Measurements from ENCODE around the gene ARL1.
A peak's percentile ranks its signal among the peaks of the same experiment; 100 is the strongest.
"Not testable (repeated sequence)": the region's sequence is repeated elsewhere in the genome, so short reads cannot be mapped to it uniquely, and the experiment has no call there.

Gene ARL1

DNA sequence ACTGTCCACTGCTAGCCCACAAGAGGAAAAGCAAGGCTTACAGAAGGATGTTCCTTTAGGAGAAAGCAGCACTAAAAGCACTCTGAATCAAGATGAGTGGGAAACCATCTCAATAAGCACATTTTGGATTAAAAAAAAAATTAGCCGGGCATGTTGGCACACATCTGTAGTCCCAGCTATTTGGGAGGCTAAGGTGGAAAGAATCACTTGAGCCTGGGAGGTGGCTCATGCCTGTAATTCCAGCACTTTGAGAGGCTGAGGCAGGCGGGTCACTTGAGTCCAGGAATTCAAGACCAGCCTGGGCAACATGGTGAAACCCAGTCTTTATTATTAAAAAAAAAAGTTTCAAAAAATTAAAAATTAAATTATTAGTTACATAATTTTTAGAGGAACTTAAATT lies 17.0 kb upstream of the ARL1 start:
- TF ChIP-seq, protein P1, sequence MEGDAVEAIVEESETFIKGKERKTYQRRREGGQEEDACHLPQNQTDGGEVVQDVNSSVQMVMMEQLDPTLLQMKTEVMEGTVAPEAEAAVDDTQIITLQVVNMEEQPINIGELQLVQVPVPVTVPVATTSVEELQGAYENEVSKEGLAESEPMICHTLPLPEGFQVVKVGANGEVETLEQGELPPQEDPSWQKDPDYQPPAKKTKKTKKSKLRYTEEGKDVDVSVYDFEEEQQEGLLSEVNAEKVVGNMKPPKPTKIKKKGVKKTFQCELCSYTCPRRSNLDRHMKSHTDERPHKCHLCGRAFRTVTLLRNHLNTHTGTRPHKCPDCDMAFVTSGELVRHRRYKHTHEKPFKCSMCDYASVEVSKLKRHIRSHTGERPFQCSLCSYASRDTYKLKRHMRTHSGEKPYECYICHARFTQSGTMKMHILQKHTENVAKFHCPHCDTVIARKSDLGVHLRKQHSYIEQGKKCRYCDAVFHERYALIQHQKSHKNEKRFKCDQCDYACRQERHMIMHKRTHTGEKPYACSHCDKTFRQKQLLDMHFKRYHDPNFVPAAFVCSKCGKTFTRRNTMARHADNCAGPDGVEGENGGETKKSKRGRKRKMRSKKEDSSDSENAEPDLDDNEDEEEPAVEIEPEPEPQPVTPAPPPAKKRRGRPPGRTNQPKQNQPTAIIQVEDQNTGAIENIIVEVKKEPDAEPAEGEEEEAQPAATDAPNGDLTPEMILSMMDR (conservative IDR thresholded peaks at IDR 0.05; ENCODE audit: control insufficient read depth, insufficient read depth, low read depth, low read length): no peak
- no peak overlapping the region for H3K4me3 ChIP-seq (ENCODE audit: control insufficient read depth, low read depth, low read length)
- no peak for DNase-seq (ENCODE audit: low read depth)

DNA sequence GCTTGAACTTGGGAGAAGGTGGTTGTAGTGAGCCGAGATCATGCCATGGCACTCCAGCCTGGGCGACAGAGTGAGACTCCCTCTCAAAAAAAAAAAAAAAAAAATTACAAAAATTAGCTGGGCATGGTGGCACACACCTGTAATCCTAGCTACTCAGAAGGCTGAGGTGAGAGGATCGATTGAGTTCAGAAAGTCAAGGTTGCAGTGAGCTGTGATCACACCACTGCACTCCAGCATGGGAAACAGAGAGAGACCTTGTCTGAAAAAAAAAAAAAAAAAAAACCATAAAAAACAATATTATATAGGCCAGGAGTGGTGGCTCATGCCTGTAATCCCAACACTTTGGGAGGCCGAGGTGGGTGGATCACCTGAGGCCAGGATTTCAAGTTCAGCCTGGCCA lies 14.5 kb upstream of the ARL1 start:
- DNase-seq (ENCODE audit: low read depth); H3K4me3 ChIP-seq (ENCODE audit: control insufficient read depth, low read depth, low read length): not testable (repeated sequence)

DNA sequence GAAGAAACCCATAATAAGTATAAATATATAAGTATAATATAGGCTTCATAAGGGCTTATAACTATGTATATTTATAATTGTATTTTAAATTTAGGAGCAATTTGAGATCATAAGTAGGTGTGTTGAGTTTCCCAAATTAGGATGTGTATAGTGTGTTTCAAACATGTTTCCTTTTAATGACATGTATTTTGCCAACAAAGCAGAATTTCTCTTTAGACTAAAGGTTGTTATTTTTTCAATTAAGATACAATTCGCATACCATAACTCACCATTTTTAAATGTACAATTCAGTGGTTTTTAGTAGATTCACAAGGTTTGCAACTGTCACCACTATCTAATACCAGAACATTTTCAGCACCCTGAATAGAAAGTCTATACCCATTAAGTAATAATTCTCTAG lies 7.7 kb upstream of the ARL1 start:
- DNase-seq (ENCODE audit: low read depth): no peak
- no peak overlapping the region for H3K4me3 ChIP-seq (ENCODE audit: control insufficient read depth, low read depth, low read length)
- TF ChIP-seq, protein P1 (conservative IDR thresholded peaks at IDR 0.05; ENCODE audit: control insufficient read depth, insufficient read depth, low read depth, low read length): no peak

DNA sequence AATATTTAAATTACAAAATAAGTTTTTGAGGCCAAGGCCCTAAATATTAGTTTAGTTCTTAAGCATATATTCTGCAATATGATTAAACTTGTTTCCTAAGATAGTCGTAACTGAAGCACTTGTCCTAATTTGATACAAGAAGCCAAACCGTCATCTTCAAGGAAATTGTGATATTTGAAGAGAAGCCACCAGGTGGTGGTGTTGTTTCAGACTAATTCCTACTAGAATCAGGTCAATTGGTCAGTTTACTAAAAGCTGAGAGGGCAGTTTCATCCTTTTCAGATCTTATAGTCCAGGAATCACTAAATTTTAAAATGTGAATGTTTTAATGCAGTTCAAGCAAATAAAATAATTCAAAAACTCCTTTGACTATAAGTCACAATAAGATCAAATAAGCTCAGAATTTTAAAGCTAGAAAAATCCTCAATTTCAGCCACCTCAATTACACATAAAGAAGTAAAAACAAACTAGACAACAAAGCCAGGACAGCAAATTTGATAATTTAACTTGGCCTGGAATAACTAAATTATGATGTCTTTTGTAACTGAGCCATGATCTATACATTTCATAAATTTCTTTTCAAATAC lies 7.1 kb upstream of the ARL1 start:
- DNase-seq (ENCODE audit: low read depth): peak; percentile 76
- TF ChIP-seq, protein P1 (conservative IDR thresholded peaks at IDR 0.05; ENCODE audit: control insufficient read depth, insufficient read depth, low read depth, low read length): peak; percentile 62
- no peak overlapping the region for H3K4me3 ChIP-seq (ENCODE audit: control insufficient read depth, low read depth, low read length)

DNA sequence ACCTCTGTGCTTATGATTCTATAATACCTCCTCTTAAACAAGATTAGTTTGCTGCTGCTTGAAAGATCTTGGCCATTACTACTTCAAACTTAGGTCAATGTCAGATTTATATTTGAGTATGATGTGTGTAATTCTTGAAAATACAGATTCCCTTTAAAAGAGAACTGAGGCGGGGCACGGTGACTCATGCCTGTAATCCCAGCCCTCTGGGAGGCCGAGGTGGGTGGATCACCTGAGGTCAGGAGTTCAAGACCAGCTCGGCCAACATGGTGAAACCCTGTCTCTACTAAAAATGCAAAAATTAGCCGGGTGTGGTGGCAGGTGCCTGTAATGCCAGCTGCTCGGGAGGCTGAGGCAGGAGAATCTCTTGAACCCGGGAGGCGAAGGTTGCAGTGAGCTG lies 2.6 kb upstream of the ARL1 start:
- not testable (repeated sequence) for DNase-seq (ENCODE audit: low read depth); H3K4me3 ChIP-seq (ENCODE audit: control insufficient read depth, low read depth, low read length)

DNA sequence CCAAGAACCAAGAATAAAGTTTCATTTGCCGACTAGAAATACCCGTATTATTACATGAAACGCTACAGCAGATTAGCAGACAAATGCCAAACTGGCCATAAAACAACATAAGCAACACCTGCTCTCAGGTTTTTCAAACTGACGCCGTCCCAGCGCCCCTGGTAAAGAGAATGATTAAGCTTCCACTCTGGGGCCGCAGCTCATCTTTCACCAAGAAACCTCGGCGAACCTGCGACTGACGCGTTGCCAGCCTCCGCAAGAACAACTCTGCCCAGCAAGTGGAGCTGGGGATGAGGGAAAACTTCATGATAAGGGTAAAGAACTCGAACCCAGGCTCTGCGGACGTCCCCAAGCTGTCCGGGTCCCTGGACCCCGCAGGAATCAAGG lies 530 bp downstream of the ARL1 start:
- no peak for DNase-seq (ENCODE audit: low read depth)
- TF ChIP-seq, protein P1 (conservative IDR thresholded peaks at IDR 0.05; ENCODE audit: control insufficient read depth, insufficient read depth, low read depth, low read length): no peak
- H3K4me3 ChIP-seq (ENCODE audit: control insufficient read depth, low read depth, low read length): peak overlapping the region; percentile 93

DNA sequence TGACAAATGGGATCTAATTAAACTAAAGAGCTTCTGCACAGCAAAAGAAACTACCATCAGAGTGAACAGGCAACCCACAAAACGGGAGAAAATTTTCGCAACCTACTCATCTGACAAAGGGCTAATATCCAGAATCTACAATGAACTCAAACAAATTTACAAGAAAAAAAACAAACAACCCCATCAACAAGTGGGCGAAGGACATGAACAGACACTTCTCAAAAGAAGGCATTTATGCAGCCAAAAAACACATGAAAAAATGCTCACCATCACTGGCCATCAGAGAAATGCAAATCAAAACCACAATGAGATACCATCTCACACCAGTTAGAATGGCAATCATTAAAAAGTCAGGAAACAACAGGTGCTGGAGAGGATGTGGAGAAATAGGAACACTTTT lies 16.4 kb downstream of the ARL1 start:
- DNase-seq (ENCODE audit: low read depth); H3K4me3 ChIP-seq (ENCODE audit: control insufficient read depth, low read depth, low read length): not testable (repeated sequence)

DNA sequence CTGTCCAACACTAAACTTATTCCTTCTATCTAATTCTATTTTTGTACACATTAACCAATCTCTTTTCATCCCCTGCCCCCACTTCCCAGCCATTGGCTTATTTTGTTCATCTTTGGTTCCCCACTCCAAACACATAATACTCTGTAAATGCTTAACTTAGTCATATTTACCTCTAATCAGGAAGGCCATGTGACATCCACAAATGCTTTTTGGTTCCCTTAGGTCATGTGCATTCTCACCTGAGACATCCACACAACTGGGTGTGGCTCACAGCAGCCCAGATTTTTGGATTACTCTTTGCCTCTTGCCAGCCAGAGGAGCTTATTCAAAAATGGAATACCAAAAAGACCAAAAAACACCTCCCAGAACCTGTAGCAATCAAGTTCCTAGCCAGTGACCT lies 28.4 kb downstream of the ARL1 start:
- no peak for DNase-seq (ENCODE audit: low read depth)
- TF ChIP-seq, protein P1 (conservative IDR thresholded peaks at IDR 0.05; ENCODE audit: control insufficient read depth, insufficient read depth, low read depth, low read length): no peak

More for the DNA sequence above, 28.4 kb downstream of the ARL1 start:
- H3K4me3 ChIP-seq (ENCODE audit: control insufficient read depth, low read depth, low read length): no peak overlapping the region
